GM18505 (cell line): ENCODE data around the gene TMEM203.

ENCODE experiments used
- ATAC-seq: cut with Tn5 transposase; IDR thresholded peaks from one replicate; pipeline ENCODE4 v1.9.1; 2021; ENCODE audit not compliant: unreplicated experiment
- POLR2A ChIP-seq: IDR thresholded peaks from 4 replicates; pipeline ENCODE4 v1.6.1; 2011; ENCODE audit warnings: borderline replicate concordance; ENCODE audit not compliant: insufficient read depth, insufficient read length; ENCODE audit errors: extremely low read depth

The TMEM203 gene

DNA sequence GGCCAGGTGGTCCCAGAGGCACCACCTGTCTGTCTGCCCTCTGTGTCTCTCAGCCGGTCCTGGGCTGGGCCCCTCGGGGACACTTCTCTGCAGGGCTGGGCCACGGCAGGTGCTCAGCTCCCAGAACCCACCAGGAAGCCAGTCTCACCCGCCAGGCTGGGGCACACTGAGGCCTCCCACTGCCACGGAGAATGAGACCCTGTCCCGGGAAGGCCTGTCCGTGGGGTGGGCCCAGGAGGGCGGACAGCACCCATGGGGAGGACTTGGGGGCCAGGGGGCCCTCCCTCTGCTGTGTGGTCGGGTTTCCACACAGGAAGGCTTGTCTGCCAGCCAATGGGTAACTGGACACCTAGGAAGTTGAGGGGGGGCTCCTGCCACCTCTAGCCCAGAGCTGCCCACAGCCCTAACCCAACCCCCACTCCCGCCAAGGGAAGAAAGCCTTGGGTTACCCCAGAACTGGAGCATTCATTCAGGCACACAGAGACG lies 31.5 kb upstream of the TMEM203 start:
- TF ChIP-seq POLR2A = no peak
- no peak for ATAC-seq

DNA sequence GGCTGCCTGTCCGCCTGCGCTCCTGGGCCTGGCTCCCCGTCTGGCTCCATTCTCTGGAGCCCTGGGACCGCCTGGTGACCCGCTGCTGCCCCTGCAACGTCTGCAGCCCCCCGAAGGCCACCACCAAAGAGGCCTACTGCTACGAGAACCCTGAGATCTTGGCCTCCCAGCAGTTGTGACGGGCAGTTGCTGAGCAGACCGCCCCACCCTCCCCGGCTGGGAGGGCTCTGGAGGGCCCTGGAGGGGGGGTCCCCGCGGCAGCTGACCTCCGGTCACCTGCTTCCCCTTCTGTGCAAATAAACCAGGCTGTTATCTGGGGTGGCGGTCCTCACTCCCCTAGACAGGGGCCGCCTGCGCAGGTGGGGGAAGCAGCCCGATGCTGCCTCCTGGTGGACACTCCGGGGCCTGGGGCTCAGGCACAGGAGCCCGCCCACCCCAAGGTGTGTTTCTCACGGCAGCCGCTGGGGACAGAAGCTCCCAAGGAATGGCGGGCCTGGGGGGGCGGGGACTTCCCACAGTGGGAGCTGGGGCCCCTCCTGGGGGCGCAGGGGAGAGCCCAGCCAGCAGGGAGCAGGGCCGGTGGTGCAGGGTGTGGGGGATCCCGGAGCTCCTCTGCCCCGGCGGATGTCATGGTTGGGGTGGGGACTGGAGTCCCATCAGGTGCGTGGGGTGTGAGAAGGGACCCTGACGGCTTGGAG lies 30.9 kb upstream of the TMEM203 start:
- peak; percentile 32 for TF ChIP-seq POLR2A
- ATAC-seq = no peak

DNA sequence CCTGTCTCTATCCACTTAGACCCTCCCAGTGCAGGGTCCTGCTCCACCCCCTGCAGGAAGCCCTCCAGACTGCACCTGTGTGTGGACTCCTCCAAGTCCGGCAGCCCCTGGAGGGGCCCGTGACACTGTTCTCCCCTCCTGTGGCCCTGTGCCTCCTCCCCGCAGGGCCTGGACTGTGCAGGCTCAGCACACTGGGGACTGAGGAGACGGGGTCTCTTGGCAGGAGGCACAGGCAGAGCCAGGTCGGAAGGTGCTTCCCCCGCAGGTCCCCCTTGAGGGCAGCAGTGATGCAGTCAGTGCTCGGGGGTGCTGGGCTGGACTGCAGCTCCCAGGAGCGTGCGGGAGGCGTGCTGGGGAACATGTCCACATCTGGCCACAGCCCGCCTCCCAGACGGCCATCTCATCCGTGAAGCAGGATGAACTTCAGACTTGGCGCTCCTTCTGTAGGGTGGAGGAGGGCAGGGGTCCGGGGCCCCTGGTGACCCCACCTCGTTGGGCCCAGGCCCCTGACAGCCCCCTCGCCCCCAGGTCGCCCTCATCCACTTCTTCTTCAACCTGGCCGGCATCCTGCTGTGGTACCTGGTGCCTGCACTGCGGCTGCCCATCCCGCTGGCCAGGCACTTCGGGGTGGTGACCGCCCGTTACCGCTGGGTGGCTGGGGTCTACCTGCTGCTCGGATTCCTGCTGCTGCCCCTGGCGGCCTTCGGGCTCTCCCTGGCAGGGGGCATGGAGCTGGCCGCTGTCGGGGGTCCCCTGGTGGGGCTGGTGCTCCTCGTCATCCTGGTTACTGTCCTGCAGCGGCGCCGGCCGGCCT lies 30.2 kb upstream of the TMEM203 start:
- no peak for TF ChIP-seq POLR2A
- ATAC-seq = no peak

DNA sequence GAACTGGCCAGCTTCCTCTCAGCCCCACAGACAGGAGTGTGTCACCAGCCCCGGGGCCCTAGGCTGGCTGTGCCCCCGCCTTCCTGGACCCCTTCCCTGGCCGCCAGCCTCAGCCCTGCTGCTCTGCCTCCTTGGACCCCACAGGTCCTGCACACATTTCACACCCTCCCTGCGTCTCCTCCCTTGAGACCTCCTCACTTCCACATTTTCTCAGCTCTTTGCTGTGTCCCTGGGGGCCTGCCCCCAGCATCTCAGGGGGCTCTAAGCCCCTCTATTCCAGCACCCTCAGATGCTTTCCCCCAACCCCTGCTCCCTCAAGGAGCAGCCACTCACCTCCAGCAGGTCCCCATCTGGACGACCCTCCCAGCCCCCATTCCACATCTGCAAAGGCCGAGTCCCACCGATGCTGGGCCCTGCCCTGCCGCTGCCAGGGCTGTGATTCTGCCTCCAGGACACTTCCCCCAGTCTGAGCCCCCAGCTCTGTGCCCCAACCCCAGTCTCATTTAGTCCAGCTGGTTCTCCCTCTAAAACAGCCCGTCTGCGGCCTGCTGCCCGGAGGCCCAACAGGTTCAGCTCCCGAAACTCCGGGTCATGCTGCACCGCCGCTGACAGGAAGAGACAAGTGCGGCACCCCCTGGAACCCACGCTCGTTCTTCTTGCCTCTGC lies 29.4 kb upstream of the TMEM203 start:
- no peak for TF ChIP-seq POLR2A
- no peak for ATAC-seq

DNA sequence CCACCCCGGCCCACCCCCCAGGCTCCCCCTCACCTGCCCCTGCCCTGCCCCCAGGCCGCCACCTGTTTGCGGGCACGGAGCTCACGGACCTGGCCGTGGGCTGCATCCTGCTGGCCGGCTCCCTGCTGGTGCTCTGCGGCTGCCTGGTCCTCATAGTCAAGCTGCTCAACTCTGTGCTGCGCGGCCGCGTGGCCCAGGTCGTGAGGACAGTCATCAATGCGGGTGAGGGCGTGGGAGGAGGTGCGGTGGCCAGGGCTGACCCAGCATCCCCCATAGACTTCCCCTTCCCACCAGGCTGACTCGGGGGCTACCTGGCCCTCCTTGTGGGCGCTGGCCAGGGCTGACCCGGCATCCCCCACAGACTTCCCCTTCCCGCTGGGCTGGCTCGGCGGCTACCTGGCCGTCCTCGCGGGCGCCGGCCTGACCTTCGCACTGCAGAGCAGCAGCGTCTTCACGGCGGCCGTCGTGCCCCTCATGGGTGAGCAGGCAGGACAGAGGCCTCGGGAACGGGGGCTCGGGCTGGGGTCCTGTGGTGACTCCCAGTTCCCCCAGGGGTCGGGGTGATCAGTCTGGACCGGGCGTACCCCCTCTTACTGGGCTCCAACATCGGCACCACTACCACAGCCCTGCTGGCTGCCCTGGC lies 28.7 kb upstream of the TMEM203 start:
- ATAC-seq = no peak
- TF ChIP-seq POLR2A = no peak

DNA sequence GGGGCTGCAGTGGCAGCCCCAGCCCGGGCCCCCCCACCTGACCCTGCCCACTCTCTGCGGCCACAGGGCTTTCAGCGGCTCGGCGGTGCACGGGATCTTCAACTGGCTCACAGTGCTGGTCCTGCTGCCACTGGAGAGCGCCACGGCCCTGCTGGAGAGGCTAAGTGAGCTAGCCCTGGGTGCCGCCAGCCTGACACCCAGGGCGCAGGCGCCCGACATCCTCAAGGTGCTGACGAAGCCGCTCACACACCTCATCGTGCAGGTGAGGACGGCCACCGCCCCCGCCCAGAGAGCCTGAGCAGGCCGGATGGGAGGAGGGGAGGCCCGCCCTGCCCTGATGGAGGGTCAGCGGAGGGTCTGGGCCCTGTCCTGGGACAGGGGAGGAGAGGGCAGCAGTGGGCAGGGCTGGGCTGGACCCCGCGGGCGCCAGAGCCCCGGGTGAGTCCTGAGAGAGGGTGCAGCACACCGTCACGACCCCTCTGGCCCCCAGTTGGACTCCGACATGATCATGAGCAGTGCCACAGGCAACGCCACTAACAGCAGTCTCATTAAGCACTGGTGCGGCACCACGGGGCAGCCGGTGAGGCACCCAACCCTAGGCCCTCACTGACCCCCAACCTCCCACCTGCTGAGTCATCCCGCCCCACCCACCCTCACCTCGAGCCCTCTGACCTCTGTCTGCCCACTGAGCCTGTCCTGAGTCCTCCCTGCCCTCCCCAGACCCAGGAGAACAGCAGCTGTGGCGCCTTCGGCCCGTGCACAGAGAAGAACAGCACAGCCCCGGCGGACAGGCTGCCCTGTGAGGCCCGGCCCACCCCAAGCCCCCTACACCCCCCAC lies 27.9 kb upstream of the TMEM203 start:
- ATAC-seq = no peak

DNA sequence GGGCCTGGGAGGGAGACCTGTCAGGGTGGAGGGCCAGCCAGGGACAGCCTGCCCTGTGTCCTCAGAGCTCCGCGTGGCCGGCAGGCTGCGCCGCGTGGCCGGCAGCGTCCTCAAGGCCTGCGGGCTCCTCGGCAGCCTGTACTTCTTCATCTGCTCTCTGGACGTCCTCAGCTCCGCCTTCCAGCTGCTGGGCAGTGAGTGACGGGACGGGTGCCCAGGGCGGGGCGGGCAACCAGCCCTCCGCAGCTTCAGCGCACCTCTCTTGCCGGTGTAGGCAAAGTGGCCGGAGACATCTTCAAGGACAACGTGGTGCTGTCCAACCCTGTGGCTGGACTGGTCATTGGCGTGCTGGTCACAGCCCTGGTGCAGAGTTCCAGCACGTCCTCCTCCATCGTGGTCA lies 27.1 kb upstream of the TMEM203 start:
- no peak for TF ChIP-seq POLR2A
- ATAC-seq = no peak

More for the DNA sequence above, 27.9 kb upstream of the TMEM203 start:
- TF ChIP-seq POLR2A = no peak

DNA sequence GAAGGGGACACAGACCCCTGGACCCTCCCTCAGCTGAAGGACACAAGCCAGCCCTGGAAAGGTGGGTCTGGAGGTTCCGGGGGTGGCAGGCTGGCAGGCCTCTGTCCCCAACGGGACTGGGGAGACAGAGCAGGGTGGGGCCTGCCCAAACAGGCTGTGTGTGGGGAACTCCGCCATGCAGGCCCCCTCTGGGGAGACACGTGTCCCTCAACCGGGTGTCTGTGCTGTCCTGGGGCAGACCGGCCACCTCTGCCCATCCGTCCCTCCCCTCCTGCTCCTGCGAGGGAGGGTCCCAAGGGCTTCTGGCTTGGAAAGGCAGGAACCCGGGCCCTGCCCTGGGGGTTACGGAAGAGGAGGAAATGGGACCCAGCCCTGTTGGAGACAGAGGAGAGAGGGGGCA lies 26.7 kb upstream of the TMEM203 start:
- TF ChIP-seq POLR2A = no peak
- ATAC-seq = no peak

DNA sequence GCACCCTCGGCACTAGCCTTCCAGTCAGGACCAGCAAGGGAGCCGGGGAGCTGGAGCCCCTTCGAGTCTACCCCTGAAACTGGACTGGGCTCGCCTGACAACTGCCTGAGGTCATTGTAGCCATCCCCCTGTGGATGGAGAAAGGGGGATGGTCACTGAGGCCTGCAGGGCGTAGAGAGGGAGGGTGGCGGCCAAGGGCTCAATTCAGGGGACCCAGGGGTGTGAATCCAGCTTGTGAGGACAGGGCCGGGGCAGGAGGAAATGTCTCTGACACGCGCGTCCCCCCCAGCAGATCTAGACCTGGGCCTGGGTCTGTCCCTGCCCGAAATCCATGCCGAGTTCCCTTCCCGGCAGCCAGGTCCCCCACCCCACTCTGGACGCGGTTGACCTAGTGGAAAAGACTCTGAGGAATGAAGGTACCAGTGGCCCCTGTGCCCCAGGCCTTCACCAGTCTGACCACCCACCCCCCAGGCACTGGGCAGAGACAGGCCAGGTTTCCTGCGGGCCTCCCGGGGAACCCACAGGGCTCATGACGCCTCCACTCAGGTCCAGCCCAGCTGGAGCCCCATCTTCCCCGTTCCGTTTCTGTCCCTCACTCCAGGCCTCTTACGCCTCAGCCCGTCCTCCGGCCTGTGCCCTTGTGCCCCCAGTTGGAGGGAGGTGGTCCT lies 26.1 kb upstream of the TMEM203 start:
- no peak for TF ChIP-seq POLR2A
- no peak for ATAC-seq

DNA sequence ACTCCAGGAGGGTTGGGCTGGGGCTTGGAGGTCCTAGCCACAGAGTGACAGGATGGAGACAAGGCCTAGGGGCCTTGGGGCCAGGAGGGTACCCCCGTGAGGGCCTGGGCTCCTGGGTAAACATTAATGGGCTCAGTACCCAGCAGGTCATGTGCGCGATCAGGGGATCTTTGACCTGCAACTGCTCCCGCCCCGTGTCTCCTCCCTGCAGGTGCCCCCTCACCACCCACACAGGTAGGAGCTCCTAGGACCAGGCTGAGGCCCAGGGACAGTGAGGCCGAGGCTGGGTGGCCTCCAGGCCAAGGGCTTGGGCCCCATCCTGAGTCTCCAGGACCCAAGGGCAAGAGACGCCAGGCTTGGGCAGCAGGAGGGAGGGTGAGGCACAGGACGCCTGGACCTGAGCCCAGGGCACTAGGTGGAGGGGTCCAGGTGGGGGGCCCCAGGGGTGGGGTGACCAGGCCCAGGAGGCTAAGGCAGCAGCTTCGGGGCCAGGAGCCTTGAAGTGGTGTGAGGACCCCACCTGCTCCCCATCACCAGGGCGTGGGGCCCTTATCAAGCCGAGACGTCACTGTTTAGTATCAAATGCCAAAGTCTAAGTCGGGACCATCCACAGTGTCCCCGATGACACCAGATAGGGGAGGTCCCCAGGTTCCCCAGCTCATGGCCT lies 25.4 kb upstream of the TMEM203 start, which contains the start of gene SLC34A3:
Gene SLC34A3, plus strand, starts transcription at position 197 of the 667 bp plus-strand sequence. CDS start 802 bp downstream, outside the sequence.
- no peak for ATAC-seq
- no peak for TF ChIP-seq POLR2A

DNA sequence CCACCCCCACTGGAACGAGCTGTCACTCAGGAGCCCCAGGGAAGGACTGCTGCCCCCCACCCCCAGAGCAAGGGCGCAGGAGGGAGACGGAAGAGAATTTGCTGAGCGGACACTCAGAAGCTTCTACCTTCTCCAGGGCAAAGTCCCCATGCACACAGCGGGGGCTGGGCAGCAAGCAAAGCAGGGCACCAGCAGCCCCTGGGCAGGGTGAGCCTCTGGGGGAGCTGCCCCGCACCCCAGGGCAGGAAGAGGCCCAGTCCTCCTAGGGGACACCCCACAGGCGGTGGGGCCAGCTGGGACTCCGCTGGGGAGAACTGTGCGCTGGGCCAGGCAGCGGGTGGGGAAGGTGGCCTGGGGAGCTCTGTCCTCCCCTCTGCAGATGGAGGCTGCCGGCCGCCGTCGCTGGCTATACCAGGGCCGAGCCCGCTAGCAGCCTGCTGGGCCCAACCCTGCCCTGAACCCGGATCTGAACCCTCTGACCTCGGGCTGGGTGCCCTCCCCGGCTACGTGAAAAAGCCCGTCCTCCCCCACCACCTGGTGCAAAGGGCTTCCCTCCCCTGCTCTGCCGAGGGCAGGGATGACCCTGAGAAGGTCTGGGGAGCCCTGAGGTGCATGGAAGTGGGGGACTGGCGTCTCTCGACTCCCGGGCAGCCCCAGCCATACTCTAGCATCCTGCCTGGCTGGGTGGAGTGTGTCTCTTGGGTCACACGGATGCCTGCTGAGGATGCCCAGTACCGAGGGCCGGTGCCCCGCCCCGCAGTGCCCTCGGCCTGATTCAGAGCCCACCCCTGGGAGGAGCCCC lies 24.7 kb upstream of the TMEM203 start:
- no peak for ATAC-seq
- TF ChIP-seq POLR2A = no peak
